CD4-positive, alpha-beta T cell (primary cell): Measurements from ENCODE around the gene LPP. TPM values are rescaled to one million over a fixed set of nuclear protein-coding genes. Genes with fewer than 3 reads are reported as not detected.

Experiments used
- ATAC-seq: fragments of 200-7000 bp; cut with Tn5 transposase; one replicate; pipeline ENCODE4 v1.10.0; 2022; ENCODE audit warnings: mild to moderate bottlenecking; ENCODE audit not compliant: poor library complexity
- CTCF ChIA-PET: fragments of 350-600 bp; sonication (Branson Sonifier 250); formaldehyde crosslinking; loops from one replicate; lab custom pipeline; 2021; ENCODE audit warnings: antibody characterized with exemption, inconsistent platforms; lab: Charles Lee
- POLR2A ChIA-PET: fragments of 350-600 bp; sonication (Branson Sonifier 250); formaldehyde crosslinking; loops from one replicate; lab custom pipeline; 2021; ENCODE audit warnings: antibody characterized with exemption, inconsistent platforms; lab: Charles Lee
- DNase-seq, 14 experiments: peaks; one replicate each; pipeline ENCODE4 v3.0.0-alpha.2; 2013 to 2020; ENCODE audit warnings: mixed read lengths in 2 of 14
- H3K27ac ChIP-seq, 2 donors: one replicate each; pipeline versions ENCODE4 v1.5.1 to v1.7.0; 2013; ENCODE audit warnings: low read length in 2 of 2, low read depth in 1 of 2, mild to moderate bottlenecking in 1 of 2
- H3K27me3 ChIP-seq, 2 experiments: 1 replicate in 1 of 2; 2 replicates in 1 of 2; pipeline versions ENCODE4 v1.6.1 to v1.7.0; 2013; ENCODE audit warnings: low read length in 2 of 2, control low read depth in 1 of 2, mild to moderate bottlenecking in 1 of 2, moderate library complexity in 1 of 2; ENCODE audit not compliant: insufficient read depth in 2 of 2, control insufficient read depth in 1 of 2
- H3K36me3 ChIP-seq: one replicate; pipeline ENCODE4 v1.6.1; 2013; ENCODE audit warnings: low read length, control low read depth; ENCODE audit not compliant: insufficient read depth
- H3K4me1 ChIP-seq: one replicate; pipeline ENCODE4 v1.6.1; 2013; ENCODE audit warnings: low read length, control low read depth; ENCODE audit not compliant: insufficient read depth
- H3K4me3 ChIP-seq: one replicate; pipeline ENCODE4 v1.5.1; 2013; ENCODE audit warnings: mild to moderate bottlenecking, low read length, moderate library complexity
- H3K9me3 ChIP-seq, 2 experiments: 1 replicate in 1 of 2; 2 replicates in 1 of 2; pipeline versions ENCODE4 v1.6.1 to v1.7.0; 2013; ENCODE audit warnings: low read length in 2 of 2, mild to moderate bottlenecking in 2 of 2, control low read depth in 1 of 2, moderate library complexity in 1 of 2; ENCODE audit not compliant: control insufficient read depth in 1 of 2, insufficient read depth in 1 of 2
- H3K27ac Mint-ChIP-seq: one replicate; pipeline ENCODE4 v1.8.0; 2020; ENCODE audit warnings: mixed read lengths
- H3K27me3 Mint-ChIP-seq: one replicate; pipeline ENCODE4 v1.8.0; 2021; ENCODE audit warnings: mixed read lengths
- H3K36me3 Mint-ChIP-seq: one replicate; pipeline ENCODE4 v1.8.0; 2021; ENCODE audit warnings: low read depth, mixed read lengths
- H3K4me1 Mint-ChIP-seq: one replicate; pipeline ENCODE4 v1.8.0; 2021; ENCODE audit warnings: low read depth, mixed read lengths
- H3K4me3 Mint-ChIP-seq: one replicate; pipeline ENCODE4 v1.8.0; 2020; ENCODE audit warnings: mild to moderate bottlenecking, mixed read lengths
- H3K9me3 Mint-ChIP-seq: one replicate; pipeline ENCODE4 v1.8.0; 2020; ENCODE audit warnings: mixed read lengths
- CTCF ChIP-seq: fragments of 200-600 bp; IDR thresholded peaks from one replicate; pipeline ENCODE4 v1.8.0; 2022; ENCODE audit warnings: antibody characterized with exemption, mild to moderate bottlenecking
- intact Hi-C, 2 experiments: fragments of 100-400 bp; cut with DNase I in 1 of 2; cut with micrococcal nuclease in 1 of 2; formaldehyde crosslinking; loops; one replicate each; pipeline versions ENCODE4 v1.15.1 to v1.9.0; 2023 to 2025; cut with DNase I, micrococcal nuclease
- total RNA-seq, 174 experiments: library from RNA in 2 of 174; stranded (reverse) in 2 of 174; gene quantifications; one replicate each; pipeline ENCODE4 v1.2.3 and lab custom pipeline; 2021 to 2026

LPP gene
- total RNA-seq, 2 experiments from 2014 or later: 45.6 to 45.9 TPM

- H3K36me3 Mint-ChIP-seq: peaks cover 4% of the 10 kb centered on the region
- ATAC-seq: no peak
- no peaks in the 10 kb centered on the region for H3K27me3 ChIP-seq
- no peak overlapping the region for H3K4me3 ChIP-seq
- H3K4me1 Mint-ChIP-seq: peaks cover 17% of the 10 kb centered on the region
- H3K27me3 Mint-ChIP-seq: no peaks in the 10 kb centered on the region
- no peak for TF ChIP-seq CTCF
- no peaks in the 10 kb centered on the region for H3K4me1 ChIP-seq
- H3K36me3 ChIP-seq: no peaks in the 10 kb centered on the region
- H3K4me3 Mint-ChIP-seq: no peak overlapping the region
- H3K9me3 ChIP-seq: no peaks in the 10 kb centered on the region
- CTCF ChIA-PET: no interaction called here
- no peaks in the 10 kb centered on the region for H3K9me3 Mint-ChIP-seq
- no peak overlapping the region for H3K27ac ChIP-seq
- POLR2A ChIA-PET: interaction anchor here (0.7 kb wide), 1 partner anchor 1356 kb away, joined by 3 read pairs; no protein-coding TSS in a partner anchor
- DNase-seq: no peak
- no peak overlapping the region for H3K27ac Mint-ChIP-seq
- intact Hi-C loops: no loop called here
These were observed 112.8 kb downstream of the LPP start for GRCh38 chr3:188266562-188267274.

GRCh38 chr3:188267790-188268335 is 113.9 kb downstream of the LPP start:
- DNase-seq (no peak), ATAC-seq (no peak)
- Histone ChIP-seq H3K4me1 (no peaks in the 10 kb centered on the region), H3K4me3 (no peak overlapping the region), H3K27ac (no peak overlapping the region), H3K36me3 (no peaks in the 10 kb centered on the region), H3K9me3 (no peaks in the 10 kb centered on the region), H3K27me3 (no peaks in the 10 kb centered on the region)
- Mint-ChIP-seq H3K27ac (no peak overlapping the region), H3K4me1 (peaks cover 24% of the 10 kb centered on the region), H3K9me3 (no peaks in the 10 kb centered on the region), H3K36me3 (peaks cover 4% of the 10 kb centered on the region), H3K4me3 (no peak overlapping the region), H3K27me3 (no peaks in the 10 kb centered on the region)
- ChIA-PET POLR2A (no interaction called here), CTCF (interaction anchor here (0.7 to 1.7 kb wide), 5 partner anchors 77 to 567 kb away, joined by 3 to 4 read pairs (median 4); no protein-coding TSS in a partner anchor)
- intact Hi-C loops: no loop called here
- TF ChIP-seq CTCF: no peak

- peaks cover 4% of the 10 kb centered on the region for H3K36me3 Mint-ChIP-seq
- no peaks in the 10 kb centered on the region for H3K9me3 ChIP-seq
- H3K9me3 Mint-ChIP-seq: no peaks in the 10 kb centered on the region
- H3K4me1 Mint-ChIP-seq: peaks cover 24% of the 10 kb centered on the region
- no peak overlapping the region for H3K4me3 Mint-ChIP-seq
- TF ChIP-seq CTCF: no peak
- ChIA-PET POLR2A (no interaction called here), CTCF (interaction anchor here (0.7 to 1.7 kb wide), 3 partner anchors 77 to 530 kb away, joined by 4 read pairs; no protein-coding TSS in a partner anchor)
- no peaks in the 10 kb centered on the region for H3K4me1 ChIP-seq
- H3K27ac ChIP-seq: no peak overlapping the region
- DNase-seq (no peak), ATAC-seq (no peak)
- H3K27me3 ChIP-seq: no peaks in the 10 kb centered on the region
- no peak overlapping the region for H3K27ac Mint-ChIP-seq
- H3K36me3 ChIP-seq: no peaks in the 10 kb centered on the region
- H3K27me3 Mint-ChIP-seq: no peaks in the 10 kb centered on the region
- intact Hi-C loops: no loop called here
- H3K4me3 ChIP-seq: no peak overlapping the region
These were observed 114.4 kb downstream of the LPP start for GRCh38 chr3:188268336-188268735.
